ENCODE data around the gene DDRGK1.
"Not testable (repeated sequence)": the region's sequence is repeated elsewhere in the genome, so short reads cannot be mapped to it uniquely, and the experiment has no call there.

DDRGK1 gene

DNA sequence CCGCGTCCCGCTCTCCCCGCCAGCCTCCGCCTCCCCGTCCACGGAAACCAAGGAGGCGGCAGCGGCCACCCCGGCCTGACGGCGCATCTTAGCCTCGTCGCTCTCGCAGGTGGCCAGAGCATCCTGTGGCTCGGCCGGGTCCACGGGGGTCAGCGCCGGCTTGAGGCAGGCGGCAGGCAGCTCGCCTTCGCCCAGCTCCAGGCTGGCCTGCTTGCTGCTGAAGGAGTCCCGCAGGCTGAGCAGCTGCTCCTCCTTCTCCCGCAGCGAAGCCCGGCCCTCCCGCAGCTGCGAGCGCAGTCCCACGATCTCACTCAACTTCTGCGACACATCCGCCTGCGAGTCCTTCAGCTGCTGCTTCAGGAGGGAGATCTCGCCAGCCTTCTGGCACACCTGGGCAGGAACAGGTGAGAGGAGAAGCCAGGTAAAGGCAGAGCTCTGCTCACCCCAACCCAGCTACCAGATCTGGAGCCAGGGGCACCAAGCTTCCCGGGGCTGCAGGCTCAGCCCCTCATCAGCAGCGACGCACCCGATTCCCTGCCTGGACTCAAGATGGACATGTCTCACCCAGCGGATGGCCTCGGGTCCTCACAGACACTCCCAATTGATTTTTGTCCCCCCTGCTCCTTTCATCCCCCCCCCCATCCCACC is 39.6 kb downstream of the DDRGK1 start:
- DNase-seq (ENCODE audit: low read depth): no peak

DNA sequence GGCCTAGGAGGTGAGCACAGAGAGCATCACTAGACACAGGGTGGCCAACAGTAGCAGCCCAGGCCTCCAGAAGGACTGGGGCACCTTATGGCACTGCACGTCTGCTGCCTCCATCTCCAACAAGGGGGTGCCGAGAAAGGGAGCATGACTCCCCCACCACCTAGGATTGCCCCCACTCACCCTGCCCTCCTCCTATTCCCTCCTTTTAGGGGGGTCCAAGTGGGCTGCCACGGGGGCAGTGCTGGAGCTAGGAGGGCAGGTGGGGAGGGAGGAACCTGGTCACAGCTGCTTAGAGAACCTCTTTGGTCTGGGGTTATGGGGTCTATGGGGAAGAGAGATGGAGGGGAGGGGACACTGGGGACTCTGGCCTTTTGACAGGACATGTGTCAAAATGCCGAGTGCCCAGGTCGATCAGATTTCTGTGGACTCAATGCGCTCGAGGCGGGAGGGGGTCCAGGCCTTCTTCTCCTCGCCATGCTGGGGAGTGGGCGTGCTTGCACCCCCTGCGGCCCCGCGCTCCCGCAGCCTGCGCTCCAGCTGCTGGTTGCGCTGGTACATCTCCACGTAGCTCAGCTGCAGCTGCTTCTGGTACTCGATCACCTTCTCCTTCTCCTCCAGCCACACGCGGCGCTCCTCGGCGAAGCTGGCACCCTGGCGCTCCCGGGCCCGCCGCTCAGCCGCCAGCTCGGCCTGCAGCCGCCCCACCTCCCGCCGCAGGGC is 40.3 kb downstream of the DDRGK1 start:
- no peak for DNase-seq (ENCODE audit: low read depth)

DNA sequence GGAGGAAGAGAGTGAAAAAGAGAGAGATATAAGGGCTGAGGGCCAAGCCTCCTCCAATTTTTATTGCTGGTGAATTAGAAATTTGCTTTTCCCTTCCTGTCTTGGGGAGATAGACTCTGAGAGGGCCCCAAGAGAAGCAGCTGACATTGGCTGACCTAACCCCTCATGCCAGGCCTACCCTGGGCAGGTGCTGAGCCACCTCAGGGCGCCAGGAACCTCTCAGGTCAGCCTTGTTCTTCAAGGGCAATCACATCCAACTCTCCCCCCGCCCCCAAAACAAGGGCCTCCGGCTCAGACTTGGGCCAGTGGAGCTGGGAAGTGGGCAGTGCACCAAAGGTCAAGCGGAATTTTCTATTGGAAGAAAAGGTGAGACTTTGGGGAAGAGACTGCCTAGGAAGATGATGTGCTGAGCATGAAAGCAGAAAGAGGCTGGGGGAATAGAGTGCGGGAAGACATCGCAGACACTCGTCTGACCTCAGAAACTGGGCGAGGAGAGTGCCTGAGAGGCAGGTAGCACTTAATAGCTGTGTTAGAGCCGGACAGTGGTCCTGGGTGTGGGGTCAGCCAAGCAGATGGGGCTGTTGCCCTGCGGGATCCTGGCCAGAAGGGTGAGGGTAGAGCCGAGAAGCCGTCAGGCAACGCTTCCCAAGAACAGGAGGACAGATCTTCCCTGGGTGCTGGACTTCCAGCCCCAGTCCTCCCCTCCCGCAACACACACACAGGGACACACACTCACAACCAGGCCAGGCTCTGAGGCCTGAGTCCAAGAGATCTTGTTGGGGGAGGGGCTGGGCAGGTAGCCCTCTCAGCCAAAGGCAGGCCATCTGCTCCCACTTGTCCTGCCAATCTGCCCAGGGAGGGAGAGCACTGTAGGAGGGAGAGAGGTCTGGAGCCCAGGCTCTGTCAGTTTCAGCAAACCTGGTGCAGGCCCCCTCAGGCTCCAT is 41.1 kb downstream of the DDRGK1 start:
- DNase-seq (ENCODE audit: low read depth): no peak

DNA sequence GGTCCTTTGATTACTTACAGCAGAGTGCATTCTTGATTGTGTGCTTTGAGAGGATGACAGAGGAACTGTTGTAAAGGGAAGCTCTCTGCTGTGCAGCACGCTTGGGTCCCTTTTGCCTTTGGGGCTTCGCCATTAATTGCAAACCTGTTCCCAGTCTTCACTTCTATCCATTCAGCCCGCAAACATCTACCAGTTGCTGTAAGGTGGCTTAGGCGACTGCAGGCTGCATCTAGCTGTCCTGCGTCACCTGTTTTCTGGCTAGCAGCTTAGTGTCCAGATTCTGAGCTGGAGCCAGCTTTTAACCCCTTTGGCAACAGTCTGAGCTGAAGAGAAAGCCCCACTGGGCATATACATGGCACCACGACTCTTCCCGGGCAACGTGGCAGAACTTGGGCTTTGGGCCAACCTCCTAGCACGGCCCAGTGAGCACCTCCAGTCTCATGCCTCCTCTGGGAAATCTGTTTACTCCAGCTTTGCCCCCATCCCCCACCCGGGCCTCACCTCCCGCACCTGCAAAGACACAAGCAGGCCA is 42.3 kb downstream of the DDRGK1 start:
- no peak for DNase-seq (ENCODE audit: low read depth)

DNA sequence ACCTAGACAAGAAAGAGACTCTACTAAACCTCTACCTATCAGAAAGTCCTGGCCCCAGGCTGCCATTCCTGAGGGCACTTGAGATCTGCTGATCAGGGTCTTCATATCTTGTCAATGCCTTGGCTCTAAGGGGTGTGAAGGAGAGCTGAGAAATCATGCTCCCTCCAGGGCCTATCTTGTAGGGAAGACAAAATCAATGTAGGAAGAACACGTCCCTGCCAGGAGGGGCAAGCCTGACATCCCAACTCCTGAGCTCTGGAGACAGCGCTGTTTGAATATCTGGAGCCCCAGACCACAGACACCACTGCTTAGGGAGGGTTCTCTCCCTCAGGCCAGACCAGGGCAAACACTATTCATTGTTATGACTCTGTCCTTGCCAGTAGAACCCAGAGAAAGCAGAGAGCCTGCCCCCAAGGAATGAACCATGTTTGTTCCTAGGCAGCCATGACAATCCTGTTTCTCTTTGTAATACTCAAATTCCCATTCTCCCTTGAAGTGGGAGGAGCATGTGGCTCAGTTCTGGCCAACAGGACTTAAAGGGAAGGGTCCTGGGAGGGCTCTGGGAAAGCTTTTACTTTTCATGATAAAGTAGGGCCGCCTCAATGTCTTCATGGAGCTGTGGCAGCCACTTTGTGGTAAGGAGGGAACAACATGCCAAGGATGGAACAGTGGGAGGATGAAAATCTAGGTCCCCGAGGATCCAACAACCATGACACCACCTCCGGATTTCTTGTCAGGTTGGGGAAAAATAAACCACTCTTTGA is 43.0 kb downstream of the DDRGK1 start:
- DNase-seq (ENCODE audit: low read depth): no peak

DNA sequence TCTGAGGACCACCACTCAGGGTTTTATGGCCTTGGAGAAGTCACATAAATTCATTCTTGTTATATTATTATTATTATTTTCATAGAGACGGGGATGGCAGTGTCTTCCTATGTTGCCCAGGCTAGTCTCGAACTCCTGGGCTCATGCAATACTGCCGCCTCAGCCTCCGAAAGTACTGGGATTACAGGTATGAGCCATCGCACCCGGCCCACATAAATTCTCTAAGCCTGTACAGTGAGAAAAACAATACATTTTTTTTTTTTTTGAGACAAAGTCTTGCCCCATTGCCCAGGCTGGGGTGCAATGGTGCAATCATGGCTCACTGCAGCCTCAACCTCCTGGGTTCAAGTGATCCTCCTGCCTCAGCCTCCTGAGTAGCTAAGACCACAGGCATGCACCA is 44.1 kb downstream of the DDRGK1 start:
- no peak for DNase-seq (ENCODE audit: low read depth)

DNA sequence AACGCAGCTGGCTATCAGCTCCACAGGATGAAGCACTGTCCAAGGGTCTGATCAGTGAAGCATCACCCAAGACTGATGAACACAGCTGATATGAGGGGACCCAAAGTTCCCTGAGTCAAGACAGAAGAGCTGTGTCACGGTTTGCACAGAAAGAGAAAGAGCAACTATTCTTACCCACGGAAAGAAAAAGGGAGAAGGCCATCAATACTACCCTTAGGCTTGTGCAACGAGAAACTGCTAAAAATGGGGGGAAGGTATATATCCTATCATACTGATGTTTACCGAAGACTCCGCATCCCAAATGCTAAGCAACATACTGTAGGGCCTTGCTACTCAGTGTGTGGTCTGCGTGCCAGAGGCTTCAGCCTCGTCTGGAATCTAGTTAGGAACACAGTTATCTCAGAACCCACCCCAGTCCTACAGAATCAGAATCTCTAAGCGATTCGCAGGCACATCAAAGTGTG is 45.5 kb downstream of the DDRGK1 start:
- DNase-seq (ENCODE audit: low read depth): no peak

DNA sequence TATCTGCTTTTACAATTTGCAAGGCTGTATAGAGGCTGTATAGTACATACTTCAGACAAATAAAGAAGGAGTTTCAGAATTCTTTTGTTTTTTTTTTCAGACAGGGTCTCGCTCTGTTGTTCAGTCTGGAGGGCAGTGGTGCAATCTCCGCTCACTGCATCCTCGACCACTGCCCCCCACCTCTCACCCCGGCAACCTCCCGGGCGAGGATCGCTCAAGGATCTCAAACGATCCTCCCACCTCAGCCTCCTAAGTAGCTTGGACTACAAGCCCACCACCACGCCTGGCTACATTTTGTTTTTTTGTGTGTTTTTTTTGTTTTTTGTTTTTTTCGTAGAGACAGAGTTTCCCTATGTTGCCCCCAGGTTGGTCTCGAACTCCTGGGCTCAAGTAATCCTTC is 46.7 kb downstream of the DDRGK1 start:
- no peak for DNase-seq (ENCODE audit: low read depth)

DNA sequence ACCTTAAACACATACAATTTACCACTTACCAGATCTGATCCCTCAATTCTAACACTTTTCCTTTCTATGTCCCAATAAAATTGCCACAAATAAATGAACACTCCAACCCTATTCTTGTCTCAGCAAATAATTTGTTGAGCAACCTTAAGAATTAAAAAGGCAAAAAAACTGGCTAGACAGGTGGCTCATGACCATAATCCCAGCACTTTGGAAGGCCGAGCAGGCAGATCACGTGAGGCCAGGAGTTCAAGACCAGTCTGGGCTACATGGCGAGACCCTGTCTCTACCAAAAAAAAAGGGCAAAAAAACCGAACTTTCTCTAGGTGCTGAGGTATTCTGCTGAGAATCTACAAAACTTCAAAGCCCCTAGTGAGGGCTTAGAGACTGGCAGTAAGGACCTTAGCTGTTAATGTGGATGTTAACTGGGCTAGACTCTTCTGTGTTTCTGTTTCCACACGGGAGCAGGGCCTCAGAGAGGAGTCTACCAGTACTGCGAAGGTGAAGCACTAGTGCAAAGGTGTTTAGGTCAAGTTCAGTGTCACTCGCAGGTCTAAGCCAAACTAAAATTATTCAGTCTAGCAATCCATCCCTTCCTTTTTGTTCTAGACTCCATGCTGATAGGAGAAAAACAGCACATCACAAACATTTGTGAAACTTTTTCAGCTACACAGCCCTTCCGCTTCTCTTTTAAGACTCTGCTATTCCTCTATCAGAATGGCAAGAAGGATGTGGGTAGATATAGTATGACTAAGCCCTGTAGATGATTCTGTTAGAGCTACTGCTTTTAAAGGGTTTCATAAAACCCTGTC is 47.5 kb downstream of the DDRGK1 start:
- no peak for DNase-seq (ENCODE audit: low read depth)

DNA sequence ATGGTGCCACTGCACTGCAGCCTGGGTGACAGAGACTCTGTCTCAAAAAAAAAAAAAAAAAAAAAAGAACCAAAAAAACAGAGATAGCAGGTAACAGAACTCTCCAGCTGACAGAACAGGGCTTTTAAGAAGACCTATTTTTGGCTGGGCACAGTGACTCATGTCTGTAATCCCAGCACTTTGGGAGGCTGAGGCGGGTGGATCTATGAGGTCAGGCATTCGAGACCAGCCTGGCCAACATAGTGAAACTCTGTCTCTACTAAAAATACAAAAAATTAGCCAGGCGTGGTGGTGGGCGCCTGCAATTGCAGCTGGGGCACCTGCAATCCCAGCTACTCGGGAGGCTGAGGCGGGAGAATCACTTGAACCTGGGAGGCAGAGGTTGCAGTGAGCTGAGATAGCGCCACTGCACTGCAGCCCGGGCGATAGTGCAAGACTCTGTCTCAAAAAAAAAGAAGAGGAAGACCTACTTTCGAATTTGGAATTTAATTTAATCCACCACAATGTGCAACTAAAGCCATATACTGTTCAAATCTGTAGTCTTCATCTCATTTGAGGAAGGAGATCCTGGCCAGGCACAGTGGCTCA is 52.3 kb downstream of the DDRGK1 start:
- not testable (repeated sequence) for DNase-seq (ENCODE audit: low read depth)

DNA sequence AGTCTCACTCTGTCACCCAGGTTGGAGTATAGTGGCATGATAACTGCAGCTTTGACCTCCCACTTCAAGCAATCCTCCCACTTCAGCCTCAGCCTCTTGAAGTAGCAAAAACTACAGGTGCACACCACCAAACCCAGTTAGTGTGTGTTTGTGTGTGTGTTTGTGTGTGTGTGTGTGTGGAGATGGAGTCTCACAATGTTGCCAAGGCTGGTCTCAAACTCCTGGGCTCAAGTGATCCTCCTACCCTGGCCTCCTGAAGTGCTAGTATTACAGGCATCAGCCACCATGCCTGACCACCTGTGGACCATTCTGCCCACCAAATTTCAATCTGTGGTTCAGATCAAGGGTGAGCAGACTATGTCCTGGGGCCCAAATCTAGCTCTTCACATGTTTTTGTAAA is 53.6 kb downstream of the DDRGK1 start:
- no peak for DNase-seq (ENCODE audit: low read depth)

DNA sequence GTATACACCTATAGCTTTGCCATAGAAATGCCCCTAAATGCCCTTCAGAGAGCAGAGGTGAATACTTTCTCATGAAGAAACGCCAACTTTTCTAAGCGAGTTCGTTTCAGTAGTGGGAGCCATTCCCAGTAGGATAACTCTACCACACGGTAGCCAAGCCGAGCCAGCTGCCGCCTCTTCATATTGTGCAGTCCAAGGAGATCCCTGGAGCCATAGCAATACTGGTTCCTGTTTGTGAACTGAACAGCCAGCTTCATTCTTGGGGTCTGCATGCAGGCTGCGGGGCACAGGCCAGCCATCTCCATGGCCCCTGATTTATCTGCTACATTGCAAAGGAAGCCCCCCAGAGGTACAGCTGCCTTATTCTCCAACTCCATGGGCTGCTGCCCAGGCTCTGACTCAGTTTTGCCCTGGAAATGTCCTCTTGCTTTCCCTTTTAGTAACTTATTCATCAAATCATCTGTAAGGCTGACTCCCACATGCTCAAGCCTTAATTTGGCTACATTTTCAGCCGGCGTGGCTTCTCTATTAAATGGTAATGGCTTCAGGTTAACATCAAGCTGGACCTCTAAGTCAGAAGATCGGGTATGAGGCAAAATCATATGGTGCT is 57.6 kb downstream of the DDRGK1 start:
- DNase-seq (ENCODE audit: low read depth): no peak

DNA sequence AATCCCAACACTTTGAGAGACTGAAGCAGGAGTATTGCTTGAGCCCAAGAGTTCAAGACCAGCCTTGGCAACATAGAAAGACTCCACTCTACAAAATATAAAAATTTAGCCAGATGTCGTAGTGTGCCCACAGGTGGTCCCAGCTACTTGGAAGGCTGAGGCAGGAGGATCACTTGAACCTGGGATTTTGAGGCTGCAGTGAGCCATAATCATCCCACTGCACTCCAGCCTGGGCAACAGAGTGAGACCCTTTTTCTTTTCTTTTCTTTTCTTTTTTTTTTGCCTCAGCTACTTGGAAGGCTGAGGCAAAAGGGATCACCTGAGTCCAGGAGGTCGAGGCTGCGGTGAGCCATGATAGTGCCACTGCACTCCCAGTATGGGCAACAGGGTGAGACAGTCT is 62.7 kb downstream of the DDRGK1 start:
- DNase-seq (ENCODE audit: low read depth): no peak
